Activated CD8-positive, alpha-beta memory T cell treated with anti-CD3 and anti-CD28 coated beads, Interleukin-2, amount 50 U/mL, for 48 hours (primary cell): ENCODE results near the gene TRMT2A.
"Not testable (repeated sequence)": the region's sequence is repeated elsewhere in the genome, so short reads cannot be mapped to it uniquely, and the experiment has no call there.

ENCODE experiments used
- DNase-seq: peaks from one replicate; pipeline ENCODE4 v3.0.0-alpha.2; 2020

The TRMT2A gene

DNA sequence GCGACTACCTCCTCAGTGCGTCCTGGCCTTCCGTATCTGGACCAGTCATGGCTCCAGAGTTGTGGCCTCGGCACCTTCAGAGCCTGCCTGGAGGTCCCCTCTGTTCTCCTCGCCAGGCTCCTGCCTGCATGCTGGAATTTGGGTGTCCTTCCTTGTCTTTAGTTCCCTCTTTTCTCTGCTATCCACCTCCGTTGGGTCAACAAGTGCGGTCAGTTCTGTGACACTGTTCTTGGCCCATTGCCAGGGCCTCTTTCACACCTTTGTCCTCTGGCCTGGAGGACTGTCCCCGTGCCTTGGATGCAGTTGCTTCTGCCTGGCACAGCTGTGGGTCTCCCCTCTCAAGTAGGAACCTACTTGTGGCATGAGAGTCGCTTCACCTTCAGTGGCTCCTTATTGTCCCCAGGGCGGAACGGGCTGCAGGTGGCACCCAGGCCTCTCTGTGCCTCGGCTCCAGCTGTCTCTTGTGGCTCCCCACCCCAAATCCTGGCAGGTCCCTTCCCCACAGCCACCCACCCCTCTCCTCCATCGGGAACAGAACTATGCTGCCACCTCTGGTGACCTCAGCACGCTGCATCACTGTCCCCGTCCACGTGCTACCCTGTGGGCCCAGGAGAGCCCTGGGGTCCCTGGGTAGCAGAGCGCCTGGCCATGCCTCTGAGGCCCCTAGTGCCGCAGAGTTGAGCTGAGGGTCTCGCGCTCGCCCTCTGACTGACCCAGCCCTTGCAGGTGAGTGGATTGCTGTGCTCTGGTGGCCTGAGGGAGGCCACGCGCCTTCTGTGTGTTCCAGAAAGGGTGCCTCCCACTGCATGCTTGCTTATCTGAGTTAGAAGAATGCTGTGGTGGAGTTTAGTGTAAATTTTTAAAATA, 32.2 kb downstream of the TRMT2A start:
- DNase-seq, result no peak

- no peak for DNase-seq
Observed at GRCh38 chr22:20083891-20084546, 33.0 kb downstream of the TRMT2A start.

GRCh38 chr22:20083157-20083890, 33.7 kb downstream of the TRMT2A start:
- no peak for DNase-seq

GRCh38 chr22:20080776-20081654, 36.0 kb downstream of the TRMT2A start:
- DNase-seq, result no peak

DNA sequence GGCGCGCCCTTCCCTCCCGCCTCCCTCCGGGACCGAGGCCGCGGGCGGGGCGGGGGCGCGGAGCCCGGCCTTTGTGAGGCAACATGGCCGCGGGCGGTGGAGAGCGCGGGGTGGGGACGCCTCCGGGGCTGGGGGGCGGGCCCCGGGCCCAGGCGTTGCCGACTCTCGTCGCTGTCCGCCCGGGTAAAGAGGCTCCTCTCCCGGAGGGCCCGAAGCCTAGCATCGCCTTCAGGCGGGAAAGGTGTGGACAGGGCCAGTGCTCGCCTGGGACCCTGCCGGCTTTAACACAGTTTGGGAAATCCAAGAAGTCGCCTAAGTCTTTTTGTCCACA, 36.6 kb downstream of the TRMT2A start:
- DNase-seq, result no peak

DNA sequence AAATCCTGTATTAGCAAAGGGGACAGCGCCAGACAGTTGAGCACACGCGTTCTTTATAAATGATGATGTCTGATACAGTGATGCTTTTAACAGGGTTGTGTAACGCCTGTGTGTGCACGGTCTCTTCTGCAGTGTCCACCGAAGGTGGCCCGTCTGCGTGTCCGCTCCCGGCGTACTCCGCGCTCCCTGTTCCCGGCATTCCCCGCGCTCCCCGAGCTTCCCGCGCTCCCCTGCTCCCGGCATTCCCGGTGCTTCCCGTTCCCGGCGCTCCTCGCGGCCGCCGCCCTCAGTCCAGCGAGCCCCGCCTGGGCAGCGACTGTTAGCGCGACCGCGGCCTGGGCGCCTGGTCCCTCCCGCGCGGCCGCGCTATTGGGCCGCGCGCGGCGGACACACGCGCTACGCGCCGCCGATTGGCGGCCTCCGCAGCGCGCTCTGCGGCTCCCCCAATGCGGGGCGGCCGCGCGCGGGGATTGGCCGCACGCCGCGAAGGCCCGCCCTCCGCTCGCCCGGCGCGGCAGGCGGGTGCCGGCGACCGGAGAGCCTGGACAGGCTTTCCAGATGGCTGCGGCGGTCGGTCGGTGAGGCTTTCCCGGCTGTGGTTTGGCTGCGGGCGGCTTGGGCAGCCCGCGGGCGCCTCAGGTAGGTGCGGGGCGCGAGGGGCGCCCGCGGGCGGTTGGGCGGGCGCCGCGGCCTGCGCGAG, 37.1 kb downstream of the TRMT2A start, which contains the start of gene DGCR8:
Gene DGCR8, plus strand, starts transcription at position 497 of the 700 bp plus-strand sequence. CDS start 5,723 bp downstream, outside the sequence.
- peak; percentile 86 for DNase-seq

DNA sequence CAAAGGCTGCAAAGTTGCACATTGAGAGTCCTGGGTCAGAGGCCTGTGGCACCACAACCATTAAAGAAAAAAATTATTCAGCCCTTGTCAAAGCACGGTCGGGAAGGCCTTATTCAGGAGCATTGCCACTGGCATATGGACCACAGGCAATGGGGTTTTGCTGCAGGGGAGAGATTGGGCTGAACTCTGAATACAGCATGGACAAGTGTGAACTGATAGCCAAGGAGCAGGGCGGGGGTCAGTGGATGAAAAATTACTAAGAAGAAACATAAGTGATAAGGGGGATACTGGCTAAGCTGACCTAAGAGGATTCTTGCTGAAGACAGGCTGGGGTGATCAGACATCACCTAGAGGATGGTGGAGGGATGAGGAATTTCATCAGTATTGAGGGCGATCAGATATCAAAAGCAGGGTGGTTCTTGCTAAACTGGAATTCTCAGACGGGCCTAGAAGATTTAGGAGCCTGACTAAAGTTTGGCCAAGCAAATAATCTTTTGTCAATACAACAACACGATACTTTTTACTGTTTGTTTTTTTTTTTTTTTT, 40.3 kb downstream of the TRMT2A start:
- DNase-seq, result no peak

- no peak for DNase-seq
Observed at GRCh38 chr22:20071524-20071972, 45.5 kb downstream of the TRMT2A start.

- DNase-seq, result no peak
Observed at GRCh38 chr22:20069331-20070042, 47.5 kb downstream of the TRMT2A start.

DNA sequence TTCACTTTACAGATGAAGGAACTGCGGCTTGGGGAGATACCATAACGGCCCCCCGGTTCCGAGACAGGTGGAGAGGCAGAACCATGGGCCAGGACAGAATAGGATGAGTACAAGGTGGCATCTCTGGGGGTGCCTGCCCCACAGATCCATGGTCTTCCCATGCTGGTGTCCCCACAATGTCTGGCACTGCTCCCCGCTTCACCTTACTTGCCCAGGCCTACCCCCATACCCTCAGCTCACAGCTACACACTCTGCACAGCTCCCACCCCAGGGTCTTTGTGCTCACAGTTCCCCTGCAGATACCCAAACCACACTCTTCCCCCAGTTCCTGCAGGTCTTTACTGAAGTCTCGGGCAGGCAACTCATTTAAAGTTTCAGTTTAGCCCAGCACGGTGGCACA, 48.4 kb downstream of the TRMT2A start:
- no peak for DNase-seq

GRCh38 chr22:20067384-20067682, 49.7 kb downstream of the TRMT2A start:
- DNase-seq, result not testable (repeated sequence)

GRCh38 chr22:20066617-20067383, 50.2 kb downstream of the TRMT2A start:
- no peak for DNase-seq

GRCh38 chr22:20065896-20066616, 51.0 kb downstream of the TRMT2A start:
- DNase-seq, result no peak

DNA sequence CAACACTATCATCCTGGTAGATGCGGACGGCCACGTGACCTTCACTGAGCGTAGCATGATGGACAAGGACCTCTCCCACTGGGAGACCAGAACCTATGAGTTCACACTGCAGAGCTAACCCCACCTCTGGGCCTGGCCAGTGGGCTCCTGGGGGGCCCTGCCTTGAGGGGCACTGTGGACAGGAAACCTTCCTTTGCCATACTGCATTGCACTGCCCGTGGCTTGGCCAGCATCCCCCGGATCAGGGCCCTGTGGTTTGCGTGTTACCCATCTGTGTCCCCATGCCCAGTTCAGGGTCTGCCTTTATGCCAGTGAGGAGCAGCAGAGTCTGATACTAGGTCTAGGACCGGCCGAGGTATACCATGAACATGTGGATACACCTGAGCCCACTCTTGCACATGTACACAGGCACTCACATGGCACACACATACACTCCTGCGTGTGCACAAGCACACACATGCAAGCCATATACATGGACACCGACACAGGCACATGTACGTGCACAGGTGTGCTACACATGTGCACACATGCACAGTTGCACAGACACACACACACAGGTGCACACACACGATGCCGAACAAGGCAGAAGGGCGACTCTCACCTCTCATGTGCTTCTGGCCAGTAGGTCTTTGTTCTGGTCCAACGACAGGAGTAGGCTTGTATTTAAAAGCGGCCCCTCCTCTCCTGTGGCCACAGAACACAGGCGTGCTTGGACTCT, 52.3 kb downstream of the TRMT2A start:
- no peak for DNase-seq

DNA sequence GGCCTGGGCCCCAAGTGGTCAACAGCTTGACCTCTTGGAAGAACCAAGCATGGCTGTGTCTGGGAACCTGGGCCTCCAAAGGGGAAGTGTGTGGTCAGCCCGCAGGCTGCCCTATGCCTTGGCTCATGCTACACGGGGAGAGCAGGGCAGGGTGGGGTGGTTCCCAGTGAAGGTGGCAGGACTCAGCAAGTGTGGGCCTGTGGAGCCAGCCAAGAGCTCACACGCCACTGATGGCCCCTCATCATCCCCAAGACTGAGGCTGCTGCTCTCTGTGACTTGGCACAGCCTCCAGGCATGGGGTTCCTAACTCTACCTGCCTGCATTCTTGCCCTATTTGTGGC, 52.9 kb downstream of the TRMT2A start:
- DNase-seq, result no peak

GRCh38 chr22:20063271-20064139, 53.5 kb downstream of the TRMT2A start:
- no peak for DNase-seq

- no peak for DNase-seq
Observed at GRCh38 chr22:20062766-20063083, 54.3 kb downstream of the TRMT2A start.
